Trophoblast cell (in vitro differentiated cells and primary cell): ENCODE data around the gene ORC3. TPM values are rescaled to one million over a fixed set of nuclear protein-coding genes. Genes with fewer than 3 reads are reported as not detected.

ENCODE experiments used
- DNase-seq, 2 donors: peaks; one replicate each; pipeline ENCODE4 v3.0.0-alpha.2; 2016
- H2AFZ ChIP-seq: 2 replicates; pipeline ENCODE4 v1.6.1; 2013; ENCODE audit warnings: low read length, moderate library complexity, mild to moderate bottlenecking; ENCODE audit not compliant: insufficient read depth, poor library complexity
- H2AK5ac ChIP-seq: 2 replicates; pipeline ENCODE4 v1.6.1; 2013; ENCODE audit warnings: mild to moderate bottlenecking, low read length
- H2BK120ac ChIP-seq: 2 replicates; pipeline ENCODE4 v1.6.1; 2013; ENCODE audit warnings: low read length, mild to moderate bottlenecking, moderate library complexity; ENCODE audit not compliant: insufficient read depth, poor library complexity
- H2BK12ac ChIP-seq: 2 replicates; pipeline ENCODE4 v1.6.1; 2013; ENCODE audit warnings: mild to moderate bottlenecking, low read length, moderate library complexity
- H2BK5ac ChIP-seq: 2 replicates; pipeline ENCODE4 v1.6.1; 2013; ENCODE audit warnings: low read length, low read depth, moderate library complexity, mild to moderate bottlenecking; ENCODE audit not compliant: poor library complexity
- H3K14ac ChIP-seq: 2 replicates; pipeline ENCODE4 v1.6.1; 2013; ENCODE audit warnings: mild to moderate bottlenecking, low read length
- H3K18ac ChIP-seq: 2 replicates; pipeline ENCODE4 v1.6.1; 2013; ENCODE audit warnings: mild to moderate bottlenecking, low read length
- H3K23ac ChIP-seq: 2 replicates; pipeline ENCODE4 v1.6.1; 2013; ENCODE audit warnings: low read length
- H3K27ac ChIP-seq: 2 replicates; pipeline ENCODE4 v1.5.1; 2013; ENCODE audit warnings: low read depth, mild to moderate bottlenecking, inconsistent platforms, low read length, moderate library complexity
- H3K27me3 ChIP-seq: 2 replicates; pipeline ENCODE4 v1.6.1; 2013; ENCODE audit warnings: inconsistent platforms, mild to moderate bottlenecking, low read length, moderate library complexity; ENCODE audit not compliant: insufficient read depth
- H3K36me3 ChIP-seq, 2 experiments: 1 replicate in 1 of 2; 2 replicates in 1 of 2; pipeline ENCODE4 v1.6.1; 2013; ENCODE audit warnings: low read length in 2 of 2, mild to moderate bottlenecking in 2 of 2, moderate library complexity in 1 of 2; ENCODE audit not compliant: insufficient read depth in 2 of 2, control insufficient read depth in 1 of 2
- H3K4ac ChIP-seq: 2 replicates; pipeline ENCODE4 v1.6.1; 2013; ENCODE audit warnings: low read depth, mild to moderate bottlenecking, low read length, moderate library complexity
- H3K4me1 ChIP-seq, 2 experiments: 1 replicate in 1 of 2; 2 replicates in 1 of 2; pipeline ENCODE4 v1.6.1; 2013; ENCODE audit warnings: low read length in 2 of 2, mild to moderate bottlenecking in 2 of 2, moderate library complexity in 1 of 2; ENCODE audit not compliant: insufficient read depth in 2 of 2, control insufficient read depth in 1 of 2
- H3K4me2 ChIP-seq: 2 replicates; pipeline ENCODE4 v1.6.1; 2013; ENCODE audit warnings: inconsistent platforms, mild to moderate bottlenecking, low read length, moderate library complexity
- H3K4me3 ChIP-seq: 2 replicates; pipeline ENCODE4 v1.5.1; 2013; ENCODE audit warnings: mild to moderate bottlenecking, low read depth, low read length, inconsistent platforms
- H3K79me1 ChIP-seq: one replicate; pipeline ENCODE4 v1.6.1; 2013; ENCODE audit warnings: low read length
- H3K79me2 ChIP-seq: 2 replicates; pipeline ENCODE4 v1.6.1; 2013; ENCODE audit warnings: low read length, mild to moderate bottlenecking; ENCODE audit not compliant: control insufficient read depth, insufficient read depth, poor library complexity
- H3K9ac ChIP-seq: 2 replicates; pipeline ENCODE4 v1.6.1; 2013; ENCODE audit warnings: mild to moderate bottlenecking, low read length
- H3K9me3 ChIP-seq: 2 replicates; pipeline ENCODE4 v1.6.1; 2013; ENCODE audit warnings: low read depth, mild to moderate bottlenecking, control low read depth, inconsistent platforms, low read length; ENCODE audit not compliant: insufficient read depth
- H4K12ac ChIP-seq: 2 replicates; pipeline ENCODE4 v1.6.1; 2013; ENCODE audit warnings: low read depth, mild to moderate bottlenecking, low read length, moderate library complexity
- H4K8ac ChIP-seq: 2 replicates; pipeline ENCODE4 v1.6.1; 2013; ENCODE audit warnings: low read depth, mild to moderate bottlenecking, low read length, moderate library complexity
- H4K91ac ChIP-seq: one replicate; pipeline ENCODE4 v1.6.1; 2013; ENCODE audit warnings: low read depth, mild to moderate bottlenecking, low read length, moderate library complexity
- WGBS: extraction: QIAGEN DNeasy Blood & Tissue Kit; methylation state at CpG from one replicate; pipeline ENCODE4 v1.1.7; 2013; ENCODE audit warnings: missing lambda C conversion rate; ENCODE audit not compliant: insufficient read length, insufficient coverage; ENCODE audit errors: extremely low coverage; 5-methylcytosine and 5-hydroxymethylcytosine counted together
- polyA plus RNA-seq: library from polyadenylated mRNA; stranded (reverse); fragments of 200-250 nt; gene quantifications from 2 replicates; pipeline ENCODE4 v1.2.3, GENCODE V29; 2013

Gene ORC3
- polyA plus RNA-seq: 29.7 and 32.4 TPM in 2 replicates

- H3K4me2 ChIP-seq: peak within 1 kb of the TSS; percentile 81
- WGBS: no CpG with 5 or more reads among the region's 49 CpGs
- H4K8ac ChIP-seq: peak within 1 kb of the TSS; percentile 72
Measured at GRCh38 chr6:87589693-87590416, at the start of gene ORC3, which contains the start of gene RARS2. ORC3 (plus strand) TSS chr6:87590135; CDS start chr6:87590169, 34 bp downstream. RARS2 (minus strand) TSS chr6:87589987; CDS start chr6:87589957, 30 bp downstream.

GRCh38 chr6:87540539-87540938 lies 49.4 kb upstream of the ORC3 start:
- no peak overlapping the region for H3K4ac ChIP-seq
- H2BK5ac ChIP-seq: no peak overlapping the region
- H4K91ac ChIP-seq: no peak overlapping the region
- H3K27ac ChIP-seq: no peak overlapping the region
- H4K12ac ChIP-seq: no peak overlapping the region
- H3K4me1 ChIP-seq: no peaks in the 10 kb centered on the region
- no peaks in the 10 kb centered on the region for H3K79me1 ChIP-seq
- H2AFZ ChIP-seq: no peak overlapping the region
- no peak overlapping the region for H3K14ac ChIP-seq
- no peak overlapping the region for H3K4me2 ChIP-seq
- H3K18ac ChIP-seq: no peak overlapping the region
- DNase-seq: no peak
- H3K9ac ChIP-seq: no peak overlapping the region
- no peak overlapping the region for H3K23ac ChIP-seq
- H4K8ac ChIP-seq: no peak overlapping the region
- H3K79me2 ChIP-seq: no peaks in the 10 kb centered on the region
- no peak overlapping the region for H3K4me3 ChIP-seq
- no peaks in the 10 kb centered on the region for H3K9me3 ChIP-seq
- WGBS: no CpG with 5 or more reads among the region's 4 CpGs
- H3K27me3 ChIP-seq: no peaks in the 10 kb centered on the region
- peaks cover 20 to 25% of the 10 kb centered on the region in 2 experiments for H3K36me3 ChIP-seq
- H2BK120ac ChIP-seq: no peak overlapping the region
- no peak overlapping the region for H2BK12ac ChIP-seq
- no peak overlapping the region for H2AK5ac ChIP-seq

More at GRCh38 chr6:87589693-87590416, at the start of gene ORC3, which contains the start of gene RARS2:
- Histone ChIP-seq H2AFZ (peak within 1 kb of the TSS; percentile 54), H3K23ac (no peak within 1 kb of the TSS), H3K9ac (peak within 1 kb of the TSS; percentile 98), H2BK120ac (peak within 1 kb of the TSS; percentile 28), H2AK5ac (peak within 1 kb of the TSS; percentile 22), H3K79me1 (peaks cover 9% of the 10 kb centered on the region), H2BK5ac (peak within 1 kb of the TSS; percentile 53), H3K27me3 (no peaks in the 10 kb centered on the region), H3K4me3 (peak within 1 kb of the TSS; percentile 94), H3K18ac (peak within 1 kb of the TSS; percentile 66), H3K4me1 (peaks cover 0 to 5% of the 10 kb centered on the region in 2 experiments), H4K12ac (peak within 1 kb of the TSS; percentile 61), H3K36me3 (no peaks in the 10 kb centered on the region), H2BK12ac (no peak within 1 kb of the TSS), H3K14ac (peak within 1 kb of the TSS; percentile 78), H3K4ac (peak within 1 kb of the TSS; percentile 99), H3K27ac (no peak within 1 kb of the TSS), H4K91ac (peak within 1 kb of the TSS; percentile 71), H3K79me2 (peaks cover 12% of the 10 kb centered on the region), H3K9me3 (no peaks in the 10 kb centered on the region)
- peak; percentile 98 to 99 for DNase-seq

DNA sequence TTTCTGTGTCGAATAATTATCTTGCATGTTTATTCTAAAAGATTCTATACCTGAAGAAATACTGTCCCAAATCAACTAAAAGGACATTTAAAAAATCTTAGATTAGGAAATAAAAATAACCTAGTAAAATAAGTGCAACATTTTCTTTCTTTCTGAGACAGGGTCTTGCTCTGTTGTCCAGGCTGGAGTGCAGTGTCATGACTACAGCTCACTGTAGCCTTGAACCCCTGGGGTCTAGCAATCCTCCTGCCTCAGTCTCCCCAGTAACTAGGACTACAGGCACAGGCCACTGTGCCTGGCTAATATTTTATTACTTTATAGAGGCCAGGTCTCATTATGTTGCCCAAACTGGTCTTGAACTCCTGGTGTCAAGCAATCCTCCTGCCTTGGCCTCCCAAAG lies 48.9 kb upstream of the ORC3 start:
- no peaks in the 10 kb centered on the region for H3K79me2 ChIP-seq
- H3K79me1 ChIP-seq: no peaks in the 10 kb centered on the region
- no peak overlapping the region for H4K8ac ChIP-seq
- H3K27ac ChIP-seq: no peak overlapping the region
- no peak for DNase-seq
- H2BK12ac ChIP-seq: no peak overlapping the region
- H2AFZ ChIP-seq: no peak overlapping the region
- H3K9me3 ChIP-seq: no peaks in the 10 kb centered on the region
- H3K9ac ChIP-seq: no peak overlapping the region
- no peak overlapping the region for H3K4me3 ChIP-seq
- no peak overlapping the region for H2AK5ac ChIP-seq
- H4K12ac ChIP-seq: no peak overlapping the region
- no peak overlapping the region for H3K14ac ChIP-seq
- peaks cover 18 to 24% of the 10 kb centered on the region in 2 experiments for H3K36me3 ChIP-seq
- WGBS: no CpG with 5 or more reads among the region's 1 CpG
- no peaks in the 10 kb centered on the region for H3K27me3 ChIP-seq
- H3K4me2 ChIP-seq: no peak overlapping the region
- H2BK5ac ChIP-seq: no peak overlapping the region
- no peak overlapping the region for H3K18ac ChIP-seq
- H3K23ac ChIP-seq: no peak overlapping the region
- H3K4ac ChIP-seq: no peak overlapping the region
- no peak overlapping the region for H2BK120ac ChIP-seq
- H3K4me1 ChIP-seq: no peaks in the 10 kb centered on the region
- H4K91ac ChIP-seq: no peak overlapping the region

GRCh38 chr6:87541744-87542143 lies 48.2 kb upstream of the ORC3 start:
- no peak overlapping the region for H3K4ac ChIP-seq

More at GRCh38 chr6:87541744-87542143, 48.2 kb upstream of the ORC3 start:
- no peak overlapping the region for H3K9ac ChIP-seq
- H3K4me2 ChIP-seq: no peak overlapping the region
- no peak overlapping the region for H3K14ac ChIP-seq
- WGBS: no CpG with 5 or more reads among the region's 2 CpGs
- no peak overlapping the region for H2BK5ac ChIP-seq
- H4K8ac ChIP-seq: no peak overlapping the region
- no peak overlapping the region for H4K12ac ChIP-seq
- H3K23ac ChIP-seq: no peak overlapping the region
- no peak overlapping the region for H2BK12ac ChIP-seq
- H4K91ac ChIP-seq: no peak overlapping the region
- H3K4me3 ChIP-seq: no peak overlapping the region
- H3K4me1 ChIP-seq: no peaks in the 10 kb centered on the region
- no peaks in the 10 kb centered on the region for H3K79me2 ChIP-seq
- H3K18ac ChIP-seq: no peak overlapping the region
- peak in 1 of 2 donors; percentile 17 for DNase-seq
- no peaks in the 10 kb centered on the region for H3K27me3 ChIP-seq
- H2BK120ac ChIP-seq: no peak overlapping the region
- H3K36me3 ChIP-seq: peaks cover 18 to 26% of the 10 kb centered on the region in 2 experiments
- no peak overlapping the region for H2AFZ ChIP-seq
- H3K79me1 ChIP-seq: no peaks in the 10 kb centered on the region
- no peaks in the 10 kb centered on the region for H3K9me3 ChIP-seq
- no peak overlapping the region for H3K27ac ChIP-seq
- no peak overlapping the region for H2AK5ac ChIP-seq
